Measurements from ENCODE around the gene STX4.

DNA sequence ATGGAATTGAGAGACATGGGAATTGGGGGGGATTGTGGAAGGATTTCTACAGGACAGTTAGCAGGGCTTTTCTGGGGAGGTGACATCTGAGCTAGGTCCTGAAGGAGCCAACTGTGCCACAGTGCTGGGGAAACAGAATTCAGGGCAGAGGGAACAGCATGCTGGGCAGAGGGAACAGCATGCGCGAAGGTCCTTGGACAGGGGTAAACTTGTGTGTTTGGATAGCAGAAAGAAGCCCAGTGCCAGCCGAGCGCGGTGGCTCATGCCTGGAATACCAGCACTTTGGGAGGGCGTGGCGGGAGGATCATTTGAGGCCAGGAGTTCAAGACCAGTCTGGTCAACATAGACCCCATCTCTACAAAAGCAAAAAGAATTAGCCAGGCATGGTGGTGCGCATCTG, 26.8 kb upstream of the STX4 start:
- TF ChIP-seq, protein P1, sequence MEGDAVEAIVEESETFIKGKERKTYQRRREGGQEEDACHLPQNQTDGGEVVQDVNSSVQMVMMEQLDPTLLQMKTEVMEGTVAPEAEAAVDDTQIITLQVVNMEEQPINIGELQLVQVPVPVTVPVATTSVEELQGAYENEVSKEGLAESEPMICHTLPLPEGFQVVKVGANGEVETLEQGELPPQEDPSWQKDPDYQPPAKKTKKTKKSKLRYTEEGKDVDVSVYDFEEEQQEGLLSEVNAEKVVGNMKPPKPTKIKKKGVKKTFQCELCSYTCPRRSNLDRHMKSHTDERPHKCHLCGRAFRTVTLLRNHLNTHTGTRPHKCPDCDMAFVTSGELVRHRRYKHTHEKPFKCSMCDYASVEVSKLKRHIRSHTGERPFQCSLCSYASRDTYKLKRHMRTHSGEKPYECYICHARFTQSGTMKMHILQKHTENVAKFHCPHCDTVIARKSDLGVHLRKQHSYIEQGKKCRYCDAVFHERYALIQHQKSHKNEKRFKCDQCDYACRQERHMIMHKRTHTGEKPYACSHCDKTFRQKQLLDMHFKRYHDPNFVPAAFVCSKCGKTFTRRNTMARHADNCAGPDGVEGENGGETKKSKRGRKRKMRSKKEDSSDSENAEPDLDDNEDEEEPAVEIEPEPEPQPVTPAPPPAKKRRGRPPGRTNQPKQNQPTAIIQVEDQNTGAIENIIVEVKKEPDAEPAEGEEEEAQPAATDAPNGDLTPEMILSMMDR (IDR thresholded peaks at IDR 0.05 in 2 of 3, conservative IDR thresholded peaks at IDR 0.05 in 1 of 3; ENCODE audit: borderline replicate concordance in 1 of 3, insufficient read depth in 1 of 3, low read depth in 2 of 3, low read length in 2 of 3) = no peak
- TF ChIP-seq POLR2A (IDR thresholded peaks at IDR 0.05; ENCODE audit: borderline replicate concordance, extremely low read depth, insufficient read depth, insufficient read length) (no peak), POLR2AphosphoS5 (IDR thresholded peaks at IDR 0.05; ENCODE audit: low read depth, low read length) (no peak), EZH2 (IDR thresholded peaks at IDR 0.05) (no peak), JUND (IDR thresholded peaks at IDR 0.05) (no peak)
- TF ChIP-seq, protein P2, sequence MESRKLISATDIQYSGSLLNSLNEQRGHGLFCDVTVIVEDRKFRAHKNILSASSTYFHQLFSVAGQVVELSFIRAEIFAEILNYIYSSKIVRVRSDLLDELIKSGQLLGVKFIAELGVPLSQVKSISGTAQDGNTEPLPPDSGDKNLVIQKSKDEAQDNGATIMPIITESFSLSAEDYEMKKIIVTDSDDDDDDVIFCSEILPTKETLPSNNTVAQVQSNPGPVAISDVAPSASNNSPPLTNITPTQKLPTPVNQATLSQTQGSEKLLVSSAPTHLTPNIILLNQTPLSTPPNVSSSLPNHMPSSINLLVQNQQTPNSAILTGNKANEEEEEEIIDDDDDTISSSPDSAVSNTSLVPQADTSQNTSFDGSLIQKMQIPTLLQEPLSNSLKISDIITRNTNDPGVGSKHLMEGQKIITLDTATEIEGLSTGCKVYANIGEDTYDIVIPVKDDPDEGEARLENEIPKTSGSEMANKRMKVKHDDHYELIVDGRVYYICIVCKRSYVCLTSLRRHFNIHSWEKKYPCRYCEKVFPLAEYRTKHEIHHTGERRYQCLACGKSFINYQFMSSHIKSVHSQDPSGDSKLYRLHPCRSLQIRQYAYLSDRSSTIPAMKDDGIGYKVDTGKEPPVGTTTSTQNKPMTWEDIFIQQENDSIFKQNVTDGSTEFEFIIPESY (IDR thresholded peaks at IDR 0.05; ENCODE audit: extremely low read depth, insufficient replicate concordance, low read length) = no peak
